GM12892 (cell line): ENCODE data around the gene DUSP10.

Experiments used
- POLR2A ChIP-seq: IDR thresholded peaks from 2 replicates; pipeline ENCODE4 v1.6.1; 2011; ENCODE audit warnings: low read depth, low read length, control low read depth
- POLR2AphosphoS5 ChIP-seq: IDR thresholded peaks from 2 replicates; pipeline ENCODE4 v1.6.1; 2011; ENCODE audit warnings: low read depth, low read length, control low read depth
- TAF1 ChIP-seq: IDR thresholded peaks from 2 replicates; pipeline ENCODE4 v1.6.1; 2011; ENCODE audit warnings: low read depth, mild to moderate bottlenecking, control low read depth, low read length, borderline replicate concordance

- TF ChIP-seq POLR2AphosphoS5 (no peak), POLR2A (no peak), TAF1 (no peak)
Measured at GRCh38 chr1:221683681-221684080, 58.2 kb downstream of the DUSP10 start.
